Inferior parietal cortex (tissue), 1 donor: Measurements from ENCODE around the gene EVA1C.
"Not testable (repeated sequence)": the region's sequence is repeated elsewhere in the genome, so short reads cannot be mapped to it uniquely, and the experiment has no call there.

Experiments used
- DNase-seq: peaks from one replicate; pipeline ENCODE4 v3.0.0-alpha.2; 2016; ENCODE audit errors: extremely low spot score

EVA1C gene

GRCh38 chr21:32412162-32413014 lies at the start of gene EVA1C:
Gene EVA1C, plus strand, starts transcription at chr21:32412706. Its CDS starts 148 bp downstream, at chr21:32412854.
- DNase-seq: peak; percentile 11

- no peak for DNase-seq
Observed at GRCh38 chr21:32364387-32364786, 48.1 kb upstream of the EVA1C start.

GRCh38 chr21:32364796-32365195 lies 47.7 kb upstream of the EVA1C start:
- DNase-seq: no peak

GRCh38 chr21:32366191-32366590 lies 46.3 kb upstream of the EVA1C start:
- DNase-seq: no peak

GRCh38 chr21:32367158-32367557 lies 45.3 kb upstream of the EVA1C start:
- DNase-seq: no peak

GRCh38 chr21:32368386-32368785 lies 44.1 kb upstream of the EVA1C start:
- DNase-seq: no peak

- not testable (repeated sequence) for DNase-seq
Observed at GRCh38 chr21:32368961-32369360, 43.5 kb upstream of the EVA1C start.

- no peak for DNase-seq
Observed at GRCh38 chr21:32370998-32371766, 41.3 kb upstream of the EVA1C start.

- DNase-seq: no peak
Observed at GRCh38 chr21:32371913-32372314, 40.6 kb upstream of the EVA1C start.

- DNase-seq: no peak
Observed at GRCh38 chr21:32372755-32373154, 39.8 kb upstream of the EVA1C start.

GRCh38 chr21:32377506-32377905 lies 35.0 kb upstream of the EVA1C start:
- no peak for DNase-seq

GRCh38 chr21:32377991-32378390 lies 34.5 kb upstream of the EVA1C start:
- DNase-seq: no peak

- no peak for DNase-seq
Observed at GRCh38 chr21:32378956-32379355, 33.5 kb upstream of the EVA1C start.

- DNase-seq: no peak
Observed at GRCh38 chr21:32380940-32381339, 31.6 kb upstream of the EVA1C start.

- no peak for DNase-seq
Observed at GRCh38 chr21:32381571-32381970, 30.9 kb upstream of the EVA1C start.

- no peak for DNase-seq
Observed at GRCh38 chr21:32382108-32382644, 30.3 kb upstream of the EVA1C start.

GRCh38 chr21:32383812-32384211 lies 28.7 kb upstream of the EVA1C start:
- no peak for DNase-seq

GRCh38 chr21:32386195-32386870 lies 26.2 kb upstream of the EVA1C start:
- DNase-seq: no peak

GRCh38 chr21:32387151-32387550 lies 25.4 kb upstream of the EVA1C start:
- no peak for DNase-seq

- no peak for DNase-seq
Observed at GRCh38 chr21:32388306-32388705, 24.2 kb upstream of the EVA1C start.

- DNase-seq: no peak
Observed at GRCh38 chr21:32389337-32390015, 23.0 kb upstream of the EVA1C start.
